Urothelium cell line (cell line): ENCODE data around the gene SNX5.

Source experiments
- DNase-seq: peaks from one replicate; pipeline ENCODE4 v3.0.0; 2011; ENCODE audit warnings: low spot score, mixed read lengths
- FAIRE-seq: peaks from 2 replicates; lab custom pipeline; 2011; peaks lifted over from hg19 to GRCh38; lab: Jason Lieb, UNC

Gene SNX5

DNA sequence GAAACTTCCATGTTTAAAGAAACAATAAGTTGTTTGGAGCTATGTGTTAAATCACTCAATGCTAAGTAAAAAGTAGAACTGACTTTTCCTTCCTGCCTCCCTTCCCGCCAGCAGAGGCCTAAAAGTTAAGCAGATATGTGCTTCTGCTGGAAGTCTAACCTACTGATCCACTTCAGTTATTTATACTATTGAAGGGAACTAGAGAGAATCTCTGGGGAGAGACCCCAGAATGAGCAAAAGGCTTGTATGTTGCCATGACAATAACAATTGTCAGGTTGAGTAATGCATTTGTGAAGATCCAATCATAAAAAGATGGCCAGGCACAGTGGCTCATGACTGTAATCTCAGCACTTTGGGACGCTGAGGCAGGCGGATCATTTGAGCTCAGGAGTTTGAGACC, 25.0 kb upstream of the SNX5 start:
- FAIRE-seq: no peak
- DNase-seq: no peak

DNA sequence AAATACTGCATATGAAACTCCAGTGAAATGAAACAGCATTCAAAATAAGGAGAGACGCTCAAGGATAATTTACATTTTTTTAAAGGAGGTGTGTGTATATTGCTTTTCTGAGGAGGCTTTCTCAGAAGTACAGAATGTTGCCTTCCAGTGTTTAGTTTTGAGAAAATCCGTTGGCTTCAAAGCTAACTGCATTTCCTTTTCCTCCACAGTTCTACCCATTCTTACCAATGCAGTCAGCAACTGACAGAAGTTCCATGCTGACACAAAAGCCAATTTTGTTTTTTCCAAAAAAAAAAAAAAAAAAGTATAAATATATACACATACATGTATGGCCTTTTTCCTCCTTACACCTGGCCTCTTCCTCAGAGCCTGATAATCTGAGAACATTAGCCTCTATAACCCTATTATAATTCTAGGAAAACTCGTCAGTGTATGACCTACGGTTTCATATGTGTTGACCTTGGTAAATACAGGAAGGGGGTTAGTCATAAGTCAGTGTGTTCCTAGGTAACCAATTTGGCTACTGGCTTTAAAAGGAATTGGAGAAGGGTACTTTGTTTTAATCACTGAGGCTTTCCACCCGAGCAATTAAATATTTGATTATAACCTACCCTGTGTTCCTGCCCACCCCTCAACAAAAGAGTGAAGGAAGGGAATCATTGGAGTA, 24.4 kb upstream of the SNX5 start:
- DNase-seq: no peak
- FAIRE-seq: no peak

DNA sequence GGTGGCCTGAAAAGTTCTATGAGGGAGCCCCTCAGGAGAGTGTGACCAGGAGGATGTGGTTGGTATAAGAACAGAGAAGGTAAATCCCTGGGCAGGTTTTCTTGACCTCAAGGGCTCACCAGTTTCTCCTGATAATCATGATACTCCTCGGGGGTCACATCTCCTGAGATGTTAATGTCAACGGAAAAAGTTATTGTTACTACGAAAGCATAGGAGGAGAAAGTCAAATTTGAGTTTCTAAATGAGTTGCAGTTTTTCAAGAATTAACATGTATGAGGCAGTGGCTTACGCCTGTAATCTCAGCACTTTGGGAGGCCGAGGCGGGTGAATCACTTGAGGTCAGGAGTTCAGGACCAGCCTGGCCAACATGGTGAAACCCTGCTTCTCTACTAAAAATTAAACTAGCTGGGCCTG, 23.6 kb upstream of the SNX5 start:
- no peak for DNase-seq
- no peak for FAIRE-seq

DNA sequence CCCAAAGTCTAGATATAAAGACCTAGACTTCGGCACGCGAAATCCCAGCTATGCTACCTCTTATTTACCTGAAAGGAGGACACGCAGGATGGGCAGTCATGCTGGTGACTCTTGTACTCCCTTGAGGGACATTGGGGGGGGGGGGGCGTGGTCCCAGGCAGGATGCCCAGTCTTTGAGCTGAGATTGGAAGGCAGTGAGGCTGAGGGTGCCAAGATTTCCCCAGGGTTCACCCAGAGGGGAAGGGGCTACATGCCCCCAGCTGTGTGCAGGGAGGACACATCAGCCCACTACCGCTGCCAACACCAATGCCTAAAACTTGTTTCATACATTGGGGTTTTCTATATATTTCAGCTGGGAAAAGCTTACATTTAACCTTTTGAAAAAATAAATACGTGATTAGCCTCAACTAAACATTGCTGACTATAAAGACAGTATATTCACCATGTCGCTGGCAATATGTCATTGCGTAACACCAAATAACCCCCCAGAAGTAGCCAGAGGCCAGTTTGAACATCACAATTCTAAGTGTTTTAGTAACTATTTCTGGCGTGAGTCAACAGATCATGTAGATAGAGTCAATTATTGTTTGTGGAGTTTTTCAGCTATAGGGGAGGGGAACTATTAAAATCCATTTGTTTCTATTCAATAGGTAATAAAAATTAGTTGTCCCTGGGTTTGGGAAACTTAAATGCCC, 21.8 kb upstream of the SNX5 start:
- DNase-seq: no peak
- no peak for FAIRE-seq

GRCh38 chr20:17987988-17988387, 19.4 kb upstream of the SNX5 start:
- FAIRE-seq: no peak
- DNase-seq: no peak

DNA sequence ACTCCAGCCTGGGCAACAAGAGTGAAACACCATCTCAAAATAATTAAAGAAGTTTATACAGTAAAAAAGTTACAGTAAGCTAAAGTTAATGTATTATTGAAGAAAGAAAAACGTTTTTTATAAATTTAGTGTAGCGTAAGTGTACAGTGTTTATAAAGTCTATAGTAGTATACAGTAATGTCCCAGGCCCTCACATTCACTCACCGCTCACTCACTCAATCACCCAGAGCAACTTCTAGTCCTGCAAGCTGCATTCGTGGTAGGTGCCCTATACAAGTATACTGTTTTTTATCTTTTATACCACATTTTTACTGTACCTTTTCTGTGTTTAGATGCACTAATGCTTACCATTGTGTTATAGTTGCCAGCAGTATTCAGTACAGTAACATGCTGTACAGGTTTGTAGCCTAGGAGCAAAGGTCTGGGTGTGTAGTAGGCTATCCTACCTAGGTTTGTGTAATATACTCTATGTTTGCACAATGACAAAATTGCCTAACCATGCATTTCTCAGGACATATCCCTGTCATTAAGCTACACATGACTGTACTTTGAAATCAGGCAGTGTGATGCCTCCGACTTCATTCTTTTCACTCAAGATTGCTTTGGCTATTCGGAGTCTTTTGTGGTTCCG, 16.9 kb upstream of the SNX5 start:
- FAIRE-seq (no peak), DNase-seq (no peak)

- FAIRE-seq (no peak), DNase-seq (no peak)
Measured at GRCh38 chr20:17976305-17976704, 7.7 kb upstream of the SNX5 start.

DNA sequence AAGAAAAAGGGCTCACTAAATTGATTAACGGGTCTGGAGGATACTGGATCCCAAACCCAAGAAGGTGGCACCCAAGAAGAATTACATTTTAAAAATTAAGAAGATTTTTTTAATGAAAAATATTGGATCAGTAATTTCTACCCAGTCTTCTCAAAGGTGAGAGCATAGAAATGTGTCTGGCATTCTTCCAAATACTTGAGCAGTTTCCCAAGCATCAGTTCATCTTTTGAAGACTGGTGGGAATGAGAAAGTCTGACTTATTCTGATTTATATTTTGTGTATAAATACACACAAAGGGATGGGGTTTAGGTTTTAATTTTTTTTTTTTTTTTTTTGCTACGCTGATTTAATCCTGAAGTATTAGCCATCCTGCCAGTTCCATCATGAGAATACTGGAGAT, 3.5 kb upstream of the SNX5 start:
- no peak for DNase-seq
- no peak for FAIRE-seq

DNA sequence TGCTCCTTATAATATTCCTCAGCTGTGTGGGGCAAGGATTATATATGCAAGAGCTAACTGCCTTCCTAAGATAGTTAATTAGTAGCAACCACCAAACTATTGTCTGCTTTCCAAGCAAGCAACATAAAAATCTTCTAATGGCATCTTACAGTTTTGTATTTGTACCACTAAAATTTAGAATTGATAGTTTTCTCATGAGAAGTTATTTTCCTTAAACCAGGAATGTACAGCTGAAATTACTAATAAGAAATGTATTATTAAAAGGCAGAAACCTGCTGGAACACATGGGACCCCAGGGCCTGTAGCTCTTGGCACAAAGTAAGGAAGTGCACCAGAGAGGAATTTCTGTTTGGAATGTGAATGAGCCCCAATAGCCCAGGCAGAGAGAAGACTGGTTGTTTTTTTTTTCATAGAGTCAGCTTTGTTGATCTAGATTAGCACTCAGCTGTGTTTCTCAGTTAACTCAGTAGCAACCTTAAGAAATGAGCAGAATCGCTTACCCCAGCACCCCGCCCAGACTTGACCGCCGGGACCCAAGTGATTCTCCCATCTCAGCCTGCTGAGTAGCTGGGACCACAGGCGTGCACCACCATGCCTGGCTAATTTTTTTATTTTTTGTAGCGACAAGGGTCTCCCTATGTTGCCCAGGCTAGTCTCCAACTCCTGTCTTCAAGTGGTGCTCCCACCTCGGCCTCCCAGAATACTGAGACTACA, 2.9 kb upstream of the SNX5 start:
- FAIRE-seq: no peak
- no peak for DNase-seq

DNA sequence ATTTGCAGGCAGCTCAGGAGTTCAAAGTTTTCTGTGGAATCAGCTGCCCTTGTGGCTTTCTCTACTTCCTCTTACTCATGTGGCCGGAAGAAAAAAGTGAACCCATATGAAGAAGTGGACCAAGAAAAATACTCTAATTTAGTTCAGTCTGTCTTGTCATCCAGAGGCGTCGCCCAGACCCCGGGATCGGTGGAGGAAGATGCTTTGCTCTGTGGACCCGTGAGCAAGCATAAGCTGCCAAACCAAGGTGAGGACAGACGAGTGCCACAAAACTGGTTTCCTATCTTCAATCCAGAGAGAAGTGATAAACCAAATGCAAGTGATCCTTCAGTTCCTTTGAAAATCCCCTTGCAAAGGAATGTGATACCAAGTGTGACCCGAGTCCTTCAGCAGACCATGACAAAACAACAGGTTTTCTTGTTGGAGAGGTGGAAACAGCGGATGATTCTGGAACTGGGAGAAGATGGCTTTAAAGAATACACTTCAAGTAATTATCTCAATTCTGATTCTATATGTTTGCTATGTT, 1.4 kb upstream of the SNX5 start:
- peak; percentile 17 for DNase-seq
- FAIRE-seq: no peak

GRCh38 chr20:17969278-17969883, 787 bp upstream of the SNX5 start:
- DNase-seq: peak; percentile 47
- no peak for FAIRE-seq

GRCh38 chr20:17967521-17968365, 851 bp downstream of the SNX5 start:
- FAIRE-seq (no peak), DNase-seq (no peak)

DNA sequence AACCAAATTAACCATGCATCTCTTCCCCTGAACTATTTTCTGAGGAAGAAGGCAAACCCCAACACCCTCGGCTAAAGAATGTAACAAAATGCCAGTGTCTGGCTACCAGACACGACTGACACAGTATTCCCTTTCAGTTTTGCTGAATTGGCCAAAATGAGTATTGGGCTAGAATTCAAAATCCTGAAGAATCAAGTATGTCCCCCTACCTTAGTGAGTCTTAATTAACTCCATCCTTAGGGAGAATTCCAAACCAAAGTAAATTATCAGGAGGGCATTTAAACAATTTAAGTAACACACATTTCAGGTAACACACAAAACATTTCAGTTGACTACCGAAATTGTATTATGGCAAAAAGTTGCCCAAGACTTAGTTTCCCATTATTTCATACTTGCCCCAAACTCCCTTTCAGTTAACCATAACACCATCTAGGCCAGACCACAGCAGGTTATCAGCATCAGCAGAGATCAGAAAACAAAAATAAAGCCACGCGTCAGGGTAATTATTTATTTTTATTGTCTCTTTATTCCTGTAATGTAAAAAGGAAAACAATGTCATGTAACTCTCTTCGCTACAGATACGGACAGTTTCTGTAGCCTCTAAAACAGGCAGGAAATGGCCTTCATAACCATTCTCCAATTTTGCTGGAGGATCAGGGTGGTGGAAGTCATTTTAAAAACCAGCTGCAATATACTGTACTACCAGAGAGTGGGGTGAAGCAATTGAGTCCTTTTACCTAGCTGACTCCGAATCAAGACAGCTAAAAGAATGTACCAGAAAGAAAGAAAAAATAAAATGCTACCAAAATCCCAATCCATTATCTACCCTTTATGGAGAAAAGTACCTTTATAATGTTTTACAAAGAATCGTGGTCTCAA, 1.9 kb downstream of the SNX5 start:
- DNase-seq (peak; percentile 21), FAIRE-seq (no peak)

- DNase-seq (no peak), FAIRE-seq (no peak)
Measured at GRCh38 chr20:17965042-17965697, 3.4 kb downstream of the SNX5 start.

GRCh38 chr20:17964632-17965031, 4.0 kb downstream of the SNX5 start:
- DNase-seq (no peak), FAIRE-seq (no peak)

GRCh38 chr20:17964073-17964472, 4.5 kb downstream of the SNX5 start:
- FAIRE-seq: no peak

GRCh38 chr20:17963114-17963897, 5.3 kb downstream of the SNX5 start:
- DNase-seq (no peak), FAIRE-seq (no peak)

More at GRCh38 chr20:17964073-17964472, 4.5 kb downstream of the SNX5 start:
- no peak for DNase-seq

DNA sequence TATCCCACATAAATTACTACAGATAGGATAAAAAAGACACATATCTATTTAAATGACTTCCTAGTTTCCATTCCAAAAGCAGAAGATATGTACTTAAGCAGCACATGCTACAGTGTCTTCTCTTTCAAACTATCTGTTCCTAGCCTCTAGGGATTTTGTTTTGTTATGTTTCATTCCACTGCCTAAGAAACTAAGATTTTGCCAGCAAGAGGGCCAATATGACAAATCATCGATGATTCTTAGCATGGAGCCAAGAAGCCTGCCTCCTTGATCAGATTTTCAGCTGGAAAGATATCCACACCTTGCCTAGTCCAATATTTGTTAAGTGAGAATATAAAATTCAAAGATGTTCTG, 7.0 kb downstream of the SNX5 start:
- DNase-seq (no peak), FAIRE-seq (no peak)
